ENCODE data around the gene RPL22L1. TPM values are rescaled to one million over a fixed set of nuclear protein-coding genes. Genes with fewer than 3 reads are reported as not detected.

Gene RPL22L1
- total and polyA plus RNA-seq, 8 donors: 10.4 to 89.0 (median 35.4) TPM

DNA sequence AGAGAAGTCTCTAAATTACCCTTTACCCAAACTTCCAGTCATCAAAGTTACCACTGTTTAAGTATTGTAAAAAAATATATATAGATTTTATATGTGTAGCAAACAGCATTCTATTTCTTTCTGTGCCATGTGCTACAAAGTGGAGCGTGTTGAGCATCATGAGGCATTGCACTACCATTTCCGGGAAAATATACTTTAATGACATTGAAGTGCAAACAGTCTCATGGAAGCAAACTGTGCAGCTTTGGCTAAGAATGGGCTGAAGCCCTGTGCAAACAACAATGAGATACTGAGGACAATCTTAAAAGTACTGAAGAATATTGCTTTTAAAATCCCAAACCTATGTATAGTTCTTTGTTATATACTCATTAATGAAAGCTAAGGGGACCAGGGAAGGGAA is 6.5 kb upstream of the RPL22L1 start:
- intact Hi-C loops (cut with DNase I): no loop called here
- FAIRE-seq (no peak), DNase-seq (no peak), ATAC-seq (no peak)
- H3K27ac ChIP-seq: no peak overlapping the region
- no peak overlapping the region for H3K4me3 ChIP-seq
- H3K4me1 ChIP-seq: no peaks in the 10 kb centered on the region
- WGBS, 2 donors: 50 to 61% methylated on average over 2 of the region's 2 CpGs
- no peaks in the 10 kb centered on the region for H3K36me3 ChIP-seq
- no peaks in the 10 kb centered on the region for H3K27me3 ChIP-seq
- no peaks in the 10 kb centered on the region for H3K9me3 ChIP-seq
- TF ChIP-seq, protein P1, sequence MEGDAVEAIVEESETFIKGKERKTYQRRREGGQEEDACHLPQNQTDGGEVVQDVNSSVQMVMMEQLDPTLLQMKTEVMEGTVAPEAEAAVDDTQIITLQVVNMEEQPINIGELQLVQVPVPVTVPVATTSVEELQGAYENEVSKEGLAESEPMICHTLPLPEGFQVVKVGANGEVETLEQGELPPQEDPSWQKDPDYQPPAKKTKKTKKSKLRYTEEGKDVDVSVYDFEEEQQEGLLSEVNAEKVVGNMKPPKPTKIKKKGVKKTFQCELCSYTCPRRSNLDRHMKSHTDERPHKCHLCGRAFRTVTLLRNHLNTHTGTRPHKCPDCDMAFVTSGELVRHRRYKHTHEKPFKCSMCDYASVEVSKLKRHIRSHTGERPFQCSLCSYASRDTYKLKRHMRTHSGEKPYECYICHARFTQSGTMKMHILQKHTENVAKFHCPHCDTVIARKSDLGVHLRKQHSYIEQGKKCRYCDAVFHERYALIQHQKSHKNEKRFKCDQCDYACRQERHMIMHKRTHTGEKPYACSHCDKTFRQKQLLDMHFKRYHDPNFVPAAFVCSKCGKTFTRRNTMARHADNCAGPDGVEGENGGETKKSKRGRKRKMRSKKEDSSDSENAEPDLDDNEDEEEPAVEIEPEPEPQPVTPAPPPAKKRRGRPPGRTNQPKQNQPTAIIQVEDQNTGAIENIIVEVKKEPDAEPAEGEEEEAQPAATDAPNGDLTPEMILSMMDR (IDR thresholded peaks at IDR 0.05): no peak

DNA sequence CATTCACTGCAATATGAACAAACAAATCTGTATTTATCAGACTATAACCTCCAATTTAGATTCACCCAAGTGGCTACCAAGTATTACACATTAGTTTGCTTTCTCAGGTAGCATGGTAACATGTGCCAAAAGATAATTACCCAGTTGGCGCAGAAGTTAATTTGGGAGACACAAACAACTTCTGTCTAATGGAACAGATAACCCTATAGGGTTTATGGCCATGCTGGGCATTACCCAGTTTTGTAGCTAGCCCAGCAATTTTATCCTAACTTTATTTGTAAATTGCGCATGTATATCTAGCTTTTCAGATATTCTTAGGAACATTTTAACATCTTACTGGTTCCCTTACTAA is 780 bp downstream of the RPL22L1 start:
- intact Hi-C loops (cut with DNase I): no loop called here
- peak overlapping the region; percentile 56 to 68 (median 64) for H3K4me3 ChIP-seq
- no peak for DNase-seq
- H3K9me3 ChIP-seq: no peaks in the 10 kb centered on the region
- peak overlapping the region; percentile 71 to 86 (median 79) for H3K27ac ChIP-seq
- ATAC-seq: peak in 3 of 4 donors; percentile 8 to 15 (median 8)
- peaks cover 0 to 27% (median 23%) of the 10 kb centered on the region in 3 donors for H3K36me3 ChIP-seq
- WGBS, 2 donors: 12 to 13% methylated on average over 2 of the region's 2 CpGs
- H3K27me3 ChIP-seq: no peaks in the 10 kb centered on the region
- peaks cover 17 to 24% (median 19%) of the 10 kb centered on the region in 3 donors for H3K4me1 ChIP-seq
- FAIRE-seq: no peak
- TF ChIP-seq, protein P1 (IDR thresholded peaks at IDR 0.05): no peak

- intact Hi-C loops (cut with DNase I): no loop called here
- DNase-seq (no peak), FAIRE-seq (no peak), ATAC-seq (no peak)
- H3K27ac ChIP-seq: peak overlapping the region in 1 of 4 donors; percentile 84
- peaks cover 17 to 24% (median 19%) of the 10 kb centered on the region in 3 donors for H3K4me1 ChIP-seq
- H3K9me3 ChIP-seq: no peaks in the 10 kb centered on the region
- H3K36me3 ChIP-seq: peaks cover 0 to 27% (median 23%) of the 10 kb centered on the region in 3 donors
- TF ChIP-seq, protein P1 (IDR thresholded peaks at IDR 0.05): no peak
- WGBS, 2 donors: 78 to 95% methylated on average over 9 of the region's 9 CpGs
- no peaks in the 10 kb centered on the region for H3K27me3 ChIP-seq
- H3K4me3 ChIP-seq: peak overlapping the region; percentile 56 to 68 (median 64)
Observed at GRCh38 chr3:170868577-170869238, 1.3 kb downstream of the RPL22L1 start.

GRCh38 chr3:170867143-170867937 is 2.7 kb downstream of the RPL22L1 start:
- H3K4me3 ChIP-seq: peak overlapping the region in 1 of 4 donors; percentile 65
- no peaks in the 10 kb centered on the region for H3K9me3 ChIP-seq
- intact Hi-C loops (cut with DNase I): no loop called here
- H3K36me3 ChIP-seq: peaks cover 0 to 27% (median 23%) of the 10 kb centered on the region in 3 donors
- H3K27me3 ChIP-seq: no peaks in the 10 kb centered on the region
- ATAC-seq: no peak
- no peak overlapping the region for H3K27ac ChIP-seq
- TF ChIP-seq, protein P1 (IDR thresholded peaks at IDR 0.05): no peak
- H3K4me1 ChIP-seq: peaks cover 17 to 24% (median 19%) of the 10 kb centered on the region in 3 donors
- FAIRE-seq: no peak
- DNase-seq: no peak
- 49 to 59% methylated on average over 1 of the region's 1 CpG for WGBS, 2 donors
